Stimulated activated CD4-positive, alpha-beta T cell treated with anti-CD3 and anti-CD28 coated beads, Interleukin-12 subunit alpha, Interleukin-12 subunit beta, amount 100 ng/mL, for 24 hours (primary cell): ENCODE data around the gene IFI6.

Source experiments
- DNase-seq, 2 experiments: peaks; one replicate each; pipeline ENCODE4 v3.0.0-alpha.2; 2020; ENCODE audit warnings: low read depth in 2 of 2

IFI6 gene

DNA sequence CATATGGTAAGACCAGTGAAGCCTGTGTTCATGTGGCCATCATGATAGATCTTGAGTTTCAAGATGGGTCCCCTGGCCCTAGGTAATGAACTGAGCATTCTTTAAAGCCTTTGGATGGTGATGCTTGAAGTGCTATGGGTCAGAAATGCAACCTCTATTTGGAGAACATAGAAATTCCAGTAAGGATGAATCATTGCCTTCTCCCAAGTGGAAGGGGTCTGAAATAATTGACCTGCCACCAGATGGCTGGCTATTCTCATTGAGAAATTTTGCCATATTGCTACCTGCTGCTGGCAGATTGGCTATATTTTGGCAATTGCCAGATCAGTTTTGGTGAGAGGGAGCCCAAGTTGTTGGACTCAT, 739 bp upstream of the IFI6 start:
- no peak for DNase-seq

DNA sequence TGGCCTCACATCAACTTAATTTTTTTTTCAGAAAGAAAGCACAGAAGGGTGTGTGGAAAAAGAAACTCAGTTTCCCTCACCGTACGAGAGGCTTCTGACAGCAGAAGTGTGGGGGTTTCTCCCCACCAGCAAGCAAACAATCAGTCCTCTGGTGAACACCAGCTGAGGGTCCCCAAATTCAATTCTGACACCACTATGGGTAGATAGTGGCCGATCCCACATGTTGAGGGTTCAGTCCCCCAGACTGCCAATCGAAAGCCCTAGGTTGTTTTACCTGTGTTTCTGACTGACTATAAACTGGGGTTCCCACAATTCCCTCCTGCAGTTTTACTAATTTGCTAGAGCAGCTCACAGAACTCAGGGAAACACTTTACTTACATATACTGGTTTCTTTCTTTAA, 2.1 kb downstream of the IFI6 start:
- DNase-seq = no peak

DNA sequence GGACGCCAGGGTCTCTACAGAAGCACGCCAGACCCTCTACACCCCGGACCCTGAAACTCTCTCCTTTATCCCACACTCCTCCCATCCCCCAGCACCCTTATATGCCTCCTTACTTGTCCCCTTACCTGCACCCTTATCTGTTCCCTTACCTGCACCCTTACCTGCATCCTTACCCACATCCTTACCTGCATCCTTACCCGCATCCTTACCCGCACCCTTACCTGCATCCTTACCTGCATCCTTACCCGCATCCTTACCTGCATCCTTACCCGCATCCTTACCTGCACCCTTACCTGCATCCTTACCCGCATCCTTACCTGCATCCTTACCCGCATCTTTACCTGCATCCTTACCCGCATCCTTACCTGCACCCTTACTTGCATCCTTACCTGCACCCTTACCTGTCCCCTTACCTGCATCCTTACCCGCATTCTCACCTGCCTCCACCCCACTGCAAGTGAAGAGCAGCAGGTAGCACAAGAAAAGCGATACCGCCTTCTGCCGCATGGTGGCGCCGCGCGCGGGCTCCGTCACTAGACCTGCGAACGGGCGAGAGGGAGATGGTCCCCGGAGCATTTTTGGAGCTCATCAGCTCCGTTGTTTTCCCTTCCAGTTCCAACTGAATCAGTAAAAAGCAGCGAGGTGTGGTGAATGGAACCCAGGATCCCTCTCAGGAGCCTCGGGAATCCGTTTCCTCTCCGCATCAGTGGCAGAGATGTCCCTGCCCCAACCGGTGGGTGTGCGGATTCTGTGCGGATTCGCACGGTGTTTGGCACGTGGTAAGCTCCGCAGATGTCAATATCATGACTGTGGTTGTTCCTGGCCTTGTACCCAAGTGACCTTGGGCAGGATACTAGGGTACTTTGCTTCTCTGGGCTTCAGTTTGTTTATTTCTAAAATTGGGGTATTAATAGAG, 2.9 kb downstream of the IFI6 start:
- peak; percentile 67 to 88 for DNase-seq

DNA sequence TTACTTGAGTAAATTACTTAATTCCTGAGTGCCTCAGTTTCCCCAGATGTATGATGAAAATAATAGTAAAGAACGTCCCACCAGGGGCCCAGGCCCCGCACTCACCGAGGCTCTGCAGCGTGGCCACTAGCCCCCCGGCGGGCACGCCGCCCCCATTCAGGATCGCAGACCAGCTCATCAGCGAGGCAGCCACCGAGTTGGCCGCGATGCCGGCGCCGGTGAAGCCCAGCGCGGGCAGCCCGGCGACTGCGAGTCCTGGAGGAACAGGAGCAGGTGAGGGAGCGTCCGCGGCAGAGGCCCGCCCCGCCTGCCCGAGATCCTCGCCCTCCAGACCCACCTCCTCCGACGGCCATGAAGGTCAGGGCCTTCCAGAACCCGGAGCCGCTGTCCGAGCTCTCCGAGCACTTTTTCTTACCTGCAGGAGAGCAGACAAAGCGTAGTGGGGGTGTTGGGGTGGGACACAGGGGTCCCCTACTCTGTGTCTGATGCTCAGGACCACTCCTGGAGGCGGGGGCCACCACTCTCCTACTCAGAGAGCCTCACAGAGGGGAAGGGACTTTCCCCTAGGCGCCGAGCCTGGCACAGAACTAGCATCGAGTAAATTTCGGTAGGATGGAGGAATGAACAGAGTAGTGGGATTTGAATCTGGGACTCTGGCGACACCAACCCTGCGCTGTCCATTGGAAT, 3.7 kb downstream of the IFI6 start:
- no peak for DNase-seq

DNA sequence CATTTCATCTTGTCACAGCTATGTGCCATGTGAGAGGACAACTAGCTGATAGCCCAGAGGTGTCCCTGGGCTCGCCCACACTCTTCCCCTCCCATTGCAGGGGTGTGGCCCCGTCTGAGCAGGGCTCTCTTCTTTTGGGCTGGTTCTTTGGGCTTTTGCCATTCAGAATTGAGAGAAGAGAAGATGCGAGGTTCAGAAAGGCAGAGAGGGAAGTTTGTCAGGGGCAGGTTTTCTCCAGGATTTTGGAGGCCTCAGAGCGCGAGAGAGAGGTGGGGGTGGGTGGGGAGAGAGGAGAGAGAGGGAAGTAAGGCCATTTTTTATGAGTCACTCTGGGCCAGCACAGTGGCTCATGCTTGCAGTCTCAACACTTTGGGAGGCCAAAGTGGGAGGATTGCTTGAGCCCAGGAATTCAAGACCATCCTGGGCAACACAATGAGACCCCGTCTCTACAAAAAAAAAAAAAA, 5.2 kb downstream of the IFI6 start:
- DNase-seq = no peak

DNA sequence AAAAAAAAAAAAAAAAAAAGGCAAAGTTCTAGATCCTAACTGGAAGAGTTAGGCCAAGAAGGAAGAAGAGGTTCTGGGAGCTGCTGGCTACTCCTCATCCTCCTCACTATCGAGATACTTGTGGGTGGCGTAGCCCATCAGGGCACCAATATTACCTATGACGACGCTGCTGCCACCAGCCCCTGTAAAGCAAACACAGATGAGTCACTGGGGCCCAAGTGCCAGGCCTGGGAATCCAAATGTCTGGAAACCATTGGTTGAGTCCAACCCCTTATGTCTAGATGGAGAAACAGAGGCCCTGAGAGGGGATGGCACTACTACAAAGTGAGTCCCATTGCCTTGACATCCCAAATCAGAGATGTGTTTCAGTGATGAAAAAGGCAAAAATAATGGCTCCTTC, 5.7 kb downstream of the IFI6 start:
- DNase-seq = no peak

DNA sequence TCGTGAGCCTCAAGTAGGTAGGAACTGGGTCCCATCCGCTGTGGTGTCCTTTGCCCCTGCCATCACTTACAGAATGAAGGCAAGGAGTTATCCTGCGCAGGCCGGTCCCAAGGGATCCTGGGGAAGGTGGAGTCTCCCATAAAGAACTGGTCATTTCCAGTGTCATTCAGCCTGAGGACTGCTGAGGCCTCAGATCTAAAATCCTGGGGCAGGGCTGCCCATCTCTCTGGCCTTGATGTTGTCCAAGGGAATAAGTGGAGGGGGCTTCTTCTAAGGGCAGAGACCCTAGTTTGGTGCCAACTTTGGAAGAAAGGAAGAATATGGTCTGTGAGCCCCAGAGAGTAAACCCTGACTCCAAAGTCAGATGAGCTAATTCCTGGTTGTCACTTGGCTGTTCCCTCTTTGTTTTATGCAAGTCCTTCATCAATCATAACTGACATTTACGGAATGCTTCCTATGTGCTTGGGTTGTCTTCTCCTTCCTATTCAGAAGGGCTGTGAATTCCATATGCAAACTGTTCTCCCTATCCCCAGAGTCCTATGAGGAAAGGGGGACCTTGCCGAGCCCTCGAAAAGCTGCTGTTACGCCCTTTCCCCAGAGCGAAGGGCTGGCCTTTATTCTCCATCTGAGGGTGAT, 6.9 kb downstream of the IFI6 start:
- no peak for DNase-seq

DNA sequence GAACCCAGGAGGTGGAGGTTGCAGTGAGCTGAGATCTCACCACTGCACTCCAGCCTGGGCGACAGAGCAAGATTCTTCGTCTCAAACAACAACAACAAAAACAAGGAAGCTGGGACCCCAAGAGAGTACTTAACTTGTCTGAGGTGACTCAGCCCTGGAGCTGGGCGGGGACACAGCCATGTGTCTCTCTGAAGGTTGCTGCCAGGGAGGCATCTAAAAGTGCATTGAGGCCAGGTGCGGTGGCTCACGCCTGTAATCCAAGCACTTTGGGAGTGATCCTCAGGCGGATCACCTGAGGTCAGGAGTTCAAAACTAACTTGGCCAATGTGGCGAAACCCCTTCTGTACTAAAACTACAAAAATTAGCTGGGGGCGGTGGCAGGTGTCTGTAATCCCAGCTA, 7.7 kb downstream of the IFI6 start:
- DNase-seq = no peak

DNA sequence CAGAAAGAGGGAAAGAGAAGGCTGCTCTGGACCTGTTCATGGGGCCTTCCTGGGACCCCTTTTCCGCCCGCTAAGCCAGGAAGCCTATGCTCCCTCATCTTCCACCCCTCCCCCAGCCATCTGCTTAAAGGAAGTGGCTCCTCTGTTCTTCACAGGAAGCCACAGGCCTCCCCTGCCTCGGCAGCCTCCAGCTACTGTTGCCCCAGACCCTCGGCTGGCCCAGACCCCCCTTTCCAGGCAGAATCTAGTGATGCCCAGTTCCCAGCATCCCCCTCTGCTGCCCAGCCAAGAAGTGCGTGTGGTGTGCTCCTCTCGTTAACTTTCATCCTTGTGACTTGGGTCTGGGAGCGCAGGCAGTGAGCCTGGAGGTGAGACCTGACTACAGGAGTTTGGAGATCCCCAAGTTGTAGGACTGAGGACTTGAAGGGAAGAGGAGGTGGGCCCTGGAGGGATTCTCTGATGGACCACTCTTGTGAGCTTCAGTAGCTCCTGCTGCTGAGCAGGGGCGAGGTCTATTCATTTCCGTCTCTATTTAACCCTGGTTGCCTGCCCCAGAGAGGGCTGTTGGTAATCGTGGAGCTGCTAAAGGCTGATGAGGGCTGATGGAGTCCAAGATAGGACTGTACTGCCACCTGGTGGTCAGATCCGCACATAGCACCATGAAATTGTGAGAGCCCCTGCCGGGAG, 9.1 kb downstream of the IFI6 start:
- DNase-seq = peak; percentile 85 to 94

DNA sequence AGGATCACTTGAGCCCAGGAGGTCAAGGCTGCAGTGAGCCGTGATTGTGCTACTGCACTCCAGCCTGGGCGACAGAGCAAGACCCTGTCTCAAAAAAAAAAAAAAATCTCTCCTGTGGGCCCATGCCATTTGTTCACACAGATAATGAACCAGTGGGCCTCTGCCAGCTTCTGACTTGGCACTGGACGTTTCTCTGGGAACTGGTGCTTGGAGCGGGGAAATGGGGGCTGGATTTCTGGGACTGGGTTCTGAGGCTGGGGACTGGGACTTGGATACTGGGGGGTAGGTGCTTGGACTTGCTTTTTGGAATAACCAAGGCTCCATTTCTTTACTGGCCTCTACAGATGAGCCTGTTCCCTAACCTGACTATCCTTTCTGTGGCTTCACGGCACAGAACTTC, 9.7 kb downstream of the IFI6 start:
- DNase-seq = no peak

DNA sequence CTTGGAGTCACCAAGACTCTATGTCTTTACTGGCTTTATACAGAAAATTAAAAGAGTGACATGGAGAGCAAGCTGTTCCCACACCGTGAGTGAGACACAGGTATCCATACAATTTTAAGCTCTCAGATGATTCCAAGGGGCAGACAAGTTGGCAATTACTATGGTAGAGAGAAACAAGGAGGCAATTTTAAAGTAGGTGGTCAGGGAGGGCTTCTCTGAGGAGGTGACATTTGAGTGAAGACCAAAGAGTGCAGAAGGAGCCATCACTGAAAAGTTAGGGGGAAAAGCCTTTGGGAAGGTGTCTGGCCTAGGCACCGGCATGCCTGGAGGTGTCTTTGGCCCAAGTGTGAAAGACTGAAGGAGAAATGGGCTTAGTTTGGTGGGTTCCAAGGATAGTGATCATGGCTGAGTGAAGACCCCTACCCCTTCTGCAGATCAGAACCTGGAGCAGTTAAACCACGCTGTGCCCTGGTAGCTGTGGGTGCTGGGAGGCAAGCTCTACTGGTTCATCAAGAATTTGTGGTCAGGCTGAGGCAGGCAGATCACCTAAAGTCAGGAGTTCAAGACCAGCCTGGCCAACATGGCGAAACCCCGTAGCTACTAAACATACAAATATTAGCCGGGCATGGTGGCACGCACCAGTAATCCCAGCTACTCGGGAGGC, 10.4 kb downstream of the IFI6 start:
- no peak for DNase-seq

DNA sequence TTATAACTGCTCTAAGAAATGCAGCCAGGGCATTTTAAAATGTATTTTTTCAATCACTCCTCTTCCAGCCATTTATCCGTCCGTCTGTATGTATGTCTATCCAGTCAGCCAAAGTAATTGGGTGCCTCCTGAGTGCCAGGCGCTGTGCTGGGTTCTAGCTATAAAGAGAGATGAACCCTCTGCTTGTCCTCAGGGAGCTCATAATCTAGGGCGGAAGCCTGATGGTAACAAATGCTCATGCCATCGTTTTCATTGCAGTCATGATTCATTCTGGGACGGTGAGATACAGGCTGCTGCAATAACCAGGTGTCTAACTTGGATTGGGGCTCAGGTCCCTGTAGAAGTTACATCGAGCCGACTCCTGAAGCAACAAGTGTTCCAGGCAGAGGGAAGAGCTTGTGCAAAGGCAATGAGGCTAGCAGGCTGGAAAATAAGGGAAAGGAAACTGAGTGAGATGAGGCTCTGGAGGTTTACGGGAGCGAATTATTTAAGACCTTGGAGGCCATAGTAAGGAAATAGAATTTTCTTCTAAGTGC, 11.6 kb downstream of the IFI6 start:
- no peak for DNase-seq

DNA sequence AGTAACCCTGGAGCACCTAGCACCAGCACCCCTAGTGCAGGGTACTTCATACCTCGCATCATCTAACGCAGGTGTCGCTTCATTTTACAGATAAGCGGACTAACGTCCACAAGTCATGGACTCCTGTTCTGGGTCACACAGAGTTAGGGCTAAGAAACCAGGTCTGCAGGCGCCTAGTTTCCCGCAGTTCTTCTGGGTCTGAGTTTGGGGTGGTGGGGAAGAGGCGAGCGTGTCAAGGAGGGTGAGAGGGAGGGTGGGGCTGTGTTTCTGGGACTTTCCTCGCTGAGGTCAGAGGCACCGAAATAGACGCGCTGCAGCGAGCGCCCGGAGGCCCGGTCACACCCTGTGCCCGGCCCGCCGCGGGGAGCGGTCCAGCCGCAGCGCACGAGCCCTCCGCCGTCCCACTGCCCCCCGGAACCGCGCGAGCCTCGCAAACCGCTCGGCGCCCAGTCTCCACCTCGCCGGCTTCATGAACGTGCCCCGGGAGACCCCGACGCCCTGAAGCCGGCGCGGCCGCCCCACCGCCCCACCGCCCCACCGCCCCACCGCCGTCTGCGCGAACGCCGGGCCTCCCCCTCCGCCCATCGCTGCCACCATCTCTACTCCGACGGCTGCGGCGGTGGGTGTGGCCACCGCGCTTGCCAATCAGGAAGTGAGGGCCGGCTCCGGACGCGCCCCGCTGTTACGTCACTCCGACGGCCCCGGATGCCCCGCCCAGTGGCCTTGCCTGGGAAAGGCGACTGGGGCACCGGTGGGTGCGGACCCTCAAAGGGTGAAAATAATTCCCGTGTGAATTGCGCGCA, 12.3 kb downstream of the IFI6 start:
- DNase-seq = peak; percentile 70 to 87

DNA sequence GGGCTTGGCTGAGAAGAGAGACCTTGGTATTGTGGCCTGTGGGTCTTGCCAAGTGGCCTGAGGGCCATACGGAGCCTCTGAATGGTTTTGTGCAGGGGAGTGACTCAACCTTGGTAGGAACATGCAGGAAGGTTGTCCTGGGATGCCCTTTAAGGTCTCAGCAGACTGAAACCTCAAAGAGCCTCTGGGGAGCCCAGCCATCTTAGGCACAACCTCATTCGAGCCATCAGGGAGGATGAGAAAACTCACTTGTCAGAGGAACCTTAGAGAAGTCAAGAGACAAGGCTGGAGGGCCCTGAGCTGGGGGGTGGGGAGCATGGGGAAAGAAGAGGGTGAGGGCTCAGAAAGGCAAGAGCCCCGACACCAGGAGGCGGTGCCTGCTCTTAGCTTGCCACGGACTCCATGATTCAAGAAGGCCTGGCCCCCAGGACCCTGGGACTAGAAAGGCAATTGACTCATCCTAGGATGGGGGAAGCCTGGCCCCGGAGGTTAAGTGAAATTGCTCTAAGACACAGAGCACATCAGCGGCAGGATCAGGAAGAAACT, 13.0 kb downstream of the IFI6 start:
- DNase-seq = no peak

DNA sequence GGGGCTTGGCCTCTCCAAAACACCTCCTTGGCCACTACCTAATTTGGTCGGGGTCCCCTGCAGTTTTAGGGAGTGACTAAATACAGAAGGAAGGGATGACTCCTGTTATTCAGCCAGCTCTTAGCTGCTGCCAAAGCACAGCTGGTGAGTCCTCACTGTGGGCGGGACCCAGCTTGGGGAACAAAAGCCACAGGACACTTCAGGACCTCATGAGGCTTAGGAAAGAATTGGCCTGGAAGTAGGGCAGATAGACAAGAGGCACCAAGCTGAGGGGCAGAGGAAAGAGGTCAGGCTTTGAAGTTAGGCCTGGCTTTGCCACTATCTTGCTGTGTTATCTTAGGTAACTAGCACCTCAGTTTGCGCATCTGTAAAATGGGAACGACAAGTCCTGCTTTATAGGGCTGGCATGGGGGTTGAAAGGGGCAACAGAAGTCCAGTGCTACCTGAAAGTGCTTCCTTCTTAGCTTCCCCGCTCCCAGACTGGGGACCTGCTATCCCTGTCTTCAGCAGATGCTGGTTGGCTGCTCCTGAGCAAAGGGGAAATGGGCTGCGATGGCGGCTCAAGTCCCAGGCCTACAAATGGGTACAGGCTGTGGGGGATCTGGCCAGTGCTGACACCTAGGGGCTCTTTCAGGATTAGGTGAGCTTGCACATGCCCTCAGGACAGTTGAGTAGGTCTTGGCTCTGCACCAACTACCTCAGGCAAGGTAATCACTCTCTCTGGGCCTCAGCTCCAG, 15.7 kb downstream of the IFI6 start:
- no peak for DNase-seq

DNA sequence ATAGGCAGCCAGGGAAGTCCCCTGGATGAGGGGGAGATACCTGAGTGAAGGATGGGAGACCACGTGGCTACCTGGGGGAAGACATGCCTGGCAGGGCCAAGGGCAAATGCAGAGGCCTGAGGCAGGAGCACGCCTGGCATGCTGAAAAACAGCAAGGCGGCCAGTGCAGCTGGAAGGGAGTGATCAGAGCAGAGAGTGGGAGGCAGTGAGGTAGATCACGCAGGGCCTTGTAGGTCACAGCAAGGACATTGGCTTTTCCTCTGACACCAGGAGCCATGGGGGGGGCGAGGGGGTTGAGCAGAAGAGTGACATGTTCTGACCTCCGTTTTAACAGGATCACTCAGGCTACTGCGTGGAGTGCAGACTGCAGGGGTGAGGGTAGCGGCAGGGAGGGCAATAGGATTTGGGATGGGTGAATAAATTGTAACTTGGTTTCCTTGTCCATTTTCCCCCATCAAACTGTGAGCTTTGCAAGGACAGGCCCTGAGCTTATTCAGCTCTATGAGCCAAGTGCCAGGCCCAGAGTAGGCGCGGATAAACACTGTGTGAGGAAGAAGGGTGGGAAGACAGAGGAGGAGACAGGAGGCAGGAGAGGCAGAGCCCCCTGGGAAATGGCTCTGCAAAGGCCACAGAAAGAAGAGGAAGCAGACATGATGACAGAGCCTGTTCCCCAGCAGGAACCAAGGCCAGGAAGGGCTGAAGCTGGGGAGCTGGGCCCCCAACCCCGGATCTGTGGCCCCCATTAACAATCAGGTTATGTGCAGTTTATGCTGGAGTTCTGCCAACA, 16.6 kb downstream of the IFI6 start:
- no peak for DNase-seq

DNA sequence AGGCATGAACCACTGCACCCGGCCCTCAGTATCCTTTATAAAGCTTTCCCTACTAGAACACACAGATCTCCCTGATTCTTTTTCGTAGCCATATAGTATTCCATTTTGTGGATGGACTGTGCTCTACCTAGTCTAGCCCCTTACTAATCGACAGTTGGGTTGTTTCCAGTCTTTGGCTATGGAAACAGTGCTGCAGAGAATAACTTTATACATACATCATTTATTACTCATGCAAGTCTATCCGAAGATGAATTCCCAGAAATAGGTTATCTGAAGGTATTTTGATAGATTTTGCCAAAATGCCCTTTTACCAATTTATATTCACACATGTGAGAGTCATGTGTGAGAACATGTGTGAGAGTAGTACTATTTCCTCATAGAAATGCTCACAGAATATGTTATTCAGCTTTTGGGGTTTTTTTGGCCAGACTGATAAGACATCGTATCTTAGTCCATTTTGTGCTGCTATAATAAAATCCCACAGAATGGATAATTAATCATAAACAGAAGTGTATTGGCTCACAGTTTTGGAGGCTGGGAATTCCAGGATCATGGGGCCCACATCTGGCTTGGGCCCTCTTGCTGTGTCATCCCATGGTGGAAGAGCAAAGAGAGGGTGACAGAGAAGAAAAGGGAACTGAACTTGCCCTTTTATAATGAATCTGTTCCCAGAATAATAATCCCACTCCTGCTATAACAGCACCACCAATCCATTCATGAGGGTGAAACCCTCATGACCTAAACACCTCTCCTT, 19.7 kb downstream of the IFI6 start:
- no peak for DNase-seq
